HG03565 (cell line): ENCODE measurements around the gene C20orf144.
A peak's percentile ranks its signal among the peaks of the same experiment; 100 is the strongest.

Experiments
- ATAC-seq: cut with Tn5 transposase; IDR thresholded peaks from one replicate; pipeline ENCODE4 v1.9.1; 2021; ENCODE audit warnings: mild to moderate bottlenecking, moderate library complexity; ENCODE audit not compliant: unreplicated experiment

The C20orf144 gene

DNA sequence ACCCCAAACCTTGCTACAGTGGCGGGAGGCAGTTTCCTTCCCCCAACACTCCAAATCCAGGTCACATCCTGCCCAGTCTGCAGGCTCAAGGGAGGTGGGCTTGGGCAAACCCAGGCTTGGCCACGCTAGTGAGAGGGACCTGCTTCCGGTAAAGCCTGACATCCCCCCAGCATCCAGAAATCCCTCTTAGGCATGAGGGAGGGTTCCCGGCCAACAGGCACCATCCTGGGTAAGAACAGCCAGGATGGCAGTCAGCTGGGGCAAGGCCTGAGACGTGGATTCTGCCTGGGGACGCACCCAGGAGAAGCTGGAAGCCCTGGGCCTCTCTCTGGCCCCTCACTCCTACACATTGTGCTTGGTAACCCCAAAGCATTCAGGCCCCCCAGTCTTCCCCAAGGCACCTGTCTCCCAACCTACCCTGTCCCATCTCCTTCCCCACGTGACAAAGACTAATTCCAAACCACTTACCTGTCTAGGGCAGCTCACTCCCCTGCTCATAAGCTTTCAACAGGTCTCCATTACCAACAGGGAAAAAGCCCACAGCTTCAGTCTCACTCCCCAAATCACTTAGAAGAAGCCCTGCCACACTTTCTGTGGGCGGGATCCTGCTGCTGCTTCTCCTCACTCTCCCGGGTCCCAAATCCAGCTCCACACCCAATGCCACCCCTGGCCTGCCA is 2.1 kb downstream of the C20orf144 start:
- no peak for ATAC-seq

DNA sequence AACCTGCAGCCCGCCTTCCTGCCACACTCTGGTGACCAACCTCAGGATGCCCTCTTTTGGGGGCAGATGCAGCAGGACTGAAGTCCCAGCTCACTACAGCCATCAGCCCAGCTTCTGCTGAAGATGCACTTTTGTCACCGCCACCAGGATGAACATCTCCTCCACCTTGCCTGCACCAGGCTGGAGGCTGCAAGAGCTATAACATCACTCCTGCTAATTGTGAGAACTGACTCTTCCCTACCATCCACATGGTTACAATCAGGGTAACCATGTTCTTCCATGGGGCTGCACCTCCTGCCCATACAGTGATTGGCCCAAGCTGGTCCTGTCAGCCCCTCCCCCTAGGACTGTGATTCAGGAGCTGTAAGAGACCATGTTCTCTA is 2.6 kb downstream of the C20orf144 start:
- ATAC-seq = no peak

DNA sequence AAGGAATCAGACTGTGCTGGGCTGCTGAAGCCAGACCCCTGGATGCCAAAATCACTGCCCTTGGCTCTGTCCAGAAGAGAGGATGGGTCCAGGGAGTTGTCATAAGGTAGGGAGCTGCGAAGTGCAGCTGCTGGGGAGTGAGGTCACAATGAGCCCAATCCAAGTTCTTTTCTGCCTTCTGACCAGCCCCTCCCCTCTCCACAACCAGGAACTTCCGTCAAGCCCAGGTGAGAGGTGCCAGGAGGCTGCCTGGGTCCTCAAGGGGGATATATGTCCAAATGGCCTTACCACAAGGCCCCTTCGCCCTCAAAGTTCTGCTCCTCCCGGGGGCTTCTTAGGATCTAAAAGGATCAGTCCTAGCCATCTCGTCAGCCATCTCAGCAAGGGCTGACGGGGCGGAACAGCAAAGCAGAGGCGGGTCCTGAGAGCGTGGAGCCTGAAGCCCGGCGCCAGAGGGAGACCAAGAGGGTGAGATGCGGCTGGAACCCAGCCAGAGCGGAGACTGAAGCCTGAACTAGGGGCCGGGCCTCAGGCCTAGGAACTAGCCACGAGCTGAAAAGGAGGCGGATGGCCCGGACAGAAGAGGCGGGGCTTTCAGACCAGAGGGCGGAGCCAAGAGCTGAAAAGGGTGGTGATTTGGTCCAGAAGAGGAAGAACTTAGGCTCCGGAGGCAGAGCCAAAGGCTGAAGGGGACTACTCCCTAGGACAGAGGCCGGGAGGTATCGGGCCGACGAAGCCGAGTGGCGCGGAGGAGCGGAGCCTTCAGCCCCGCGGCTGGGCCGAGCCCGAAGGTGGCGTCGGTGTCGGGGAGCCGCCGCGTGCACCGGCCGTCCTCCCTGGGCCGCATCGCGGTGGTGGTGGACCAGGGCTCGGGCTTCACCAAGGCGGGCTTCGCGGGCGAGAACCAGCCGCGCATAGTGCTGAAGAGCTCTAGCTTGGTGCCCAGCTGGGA is 4.4 kb downstream of the C20orf144 start, which contains the start of gene ACTL10:
ACTL10 (plus strand) TSS at position 651 of the 952 bp plus-strand sequence. CDS start 555 bp downstream, outside the sequence.
- ATAC-seq = peak; percentile 44

GRCh38 chr20:33667245-33667675 is 5.1 kb downstream of the C20orf144 start:
- ATAC-seq = peak; percentile 2

DNA sequence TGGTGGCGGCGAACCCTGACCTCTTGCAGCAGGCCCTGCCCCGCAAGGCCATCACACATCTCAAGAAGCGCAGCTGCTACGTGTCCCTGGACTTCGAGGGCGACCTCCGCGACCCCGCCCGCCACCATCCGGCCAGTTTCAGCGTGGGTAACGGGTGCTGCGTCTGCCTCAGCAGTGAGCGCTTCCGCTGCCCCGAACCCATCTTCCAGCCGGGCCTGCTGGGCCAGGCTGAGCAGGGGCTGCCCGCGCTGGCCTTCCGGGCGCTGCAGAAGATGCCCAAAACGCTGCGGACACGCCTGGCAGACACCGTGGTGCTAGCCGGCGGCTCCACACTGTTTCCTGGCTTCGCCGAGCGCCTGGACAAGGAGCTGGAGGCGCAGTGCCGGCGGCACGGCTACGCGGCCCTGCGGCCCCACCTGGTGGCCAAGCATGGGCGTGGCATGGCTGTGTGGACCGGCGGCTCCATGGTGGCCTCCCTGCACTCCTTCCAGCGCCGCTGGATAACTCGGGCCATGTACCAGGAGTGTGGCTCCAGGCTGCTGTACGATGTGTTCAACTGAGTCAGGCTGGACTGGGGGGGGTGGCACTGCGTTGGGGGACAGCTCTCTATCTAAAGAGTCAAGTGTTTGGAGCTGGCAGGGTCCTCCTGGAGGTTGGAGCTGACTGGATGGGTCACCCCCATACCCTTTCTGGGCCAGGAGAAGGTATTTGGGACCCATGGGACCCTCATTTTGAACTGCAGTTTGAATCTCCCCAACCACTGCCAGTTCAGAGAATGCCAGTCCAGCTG is 5.7 kb downstream of the C20orf144 start:
- ATAC-seq = no peak

- no peak for ATAC-seq
These were observed 6.5 kb downstream of the C20orf144 start for GRCh38 chr20:33668466-33669155.

DNA sequence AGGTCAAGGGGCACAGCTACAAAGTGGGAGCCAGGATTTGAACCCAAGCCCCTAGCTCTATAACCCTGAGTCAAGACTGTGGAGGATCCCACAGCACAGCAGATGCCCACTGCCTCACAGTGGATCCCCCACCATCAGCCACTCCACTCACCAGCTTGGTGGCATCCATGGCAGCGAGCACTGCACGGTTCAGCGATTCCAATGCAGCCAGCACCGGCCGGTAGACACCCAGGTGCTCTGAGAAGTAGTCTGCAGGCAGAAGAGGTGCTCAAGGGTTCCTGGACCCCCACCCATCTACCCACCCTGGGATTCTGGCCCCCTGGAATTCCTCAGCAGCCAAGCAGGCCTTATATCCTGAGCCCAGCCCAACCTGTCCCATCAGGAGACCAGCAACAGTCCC is 7.1 kb downstream of the C20orf144 start:
- no peak for ATAC-seq

- ATAC-seq = no peak
These were observed 7.9 kb downstream of the C20orf144 start for GRCh38 chr20:33669873-33670640.

DNA sequence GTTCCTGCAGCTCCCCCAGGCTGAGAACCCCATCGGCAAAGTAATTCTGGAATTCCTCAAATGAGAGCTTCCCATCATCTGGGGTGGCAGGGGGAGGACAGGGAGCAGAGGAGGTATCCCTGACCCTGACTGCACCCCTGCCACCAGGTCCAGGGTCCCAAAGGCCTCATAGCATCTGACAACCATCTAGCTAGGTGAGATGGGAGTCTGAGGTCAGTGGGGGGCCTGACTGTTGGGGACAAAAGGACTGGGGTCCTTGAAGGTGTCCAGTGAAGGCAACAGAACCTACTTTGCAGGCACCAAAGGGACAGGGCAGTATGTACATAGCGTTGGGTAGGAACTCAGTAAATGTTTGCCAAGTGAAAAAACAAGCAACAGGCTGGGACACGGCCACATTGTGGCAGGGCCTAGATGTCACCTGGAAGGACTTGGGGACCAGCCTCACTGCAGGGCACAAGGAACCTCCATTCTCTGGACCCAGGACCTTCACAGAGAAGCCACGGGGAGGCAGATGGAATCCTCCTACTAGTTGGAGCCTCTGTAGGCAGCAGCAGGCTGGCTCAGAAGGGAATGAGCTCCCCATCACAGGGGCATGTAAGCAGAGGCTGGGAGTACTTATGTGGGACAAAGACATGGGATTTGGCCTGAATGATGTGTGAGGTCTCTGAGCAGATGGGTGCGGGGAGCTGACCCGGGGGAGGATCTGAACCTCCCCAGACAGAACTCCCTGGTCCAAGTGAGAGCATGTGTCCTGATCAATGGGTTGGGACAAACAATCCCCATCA is 8.8 kb downstream of the C20orf144 start:
- no peak for ATAC-seq

- no peak for ATAC-seq
These were observed 9.6 kb downstream of the C20orf144 start for GRCh38 chr20:33671573-33672288.

DNA sequence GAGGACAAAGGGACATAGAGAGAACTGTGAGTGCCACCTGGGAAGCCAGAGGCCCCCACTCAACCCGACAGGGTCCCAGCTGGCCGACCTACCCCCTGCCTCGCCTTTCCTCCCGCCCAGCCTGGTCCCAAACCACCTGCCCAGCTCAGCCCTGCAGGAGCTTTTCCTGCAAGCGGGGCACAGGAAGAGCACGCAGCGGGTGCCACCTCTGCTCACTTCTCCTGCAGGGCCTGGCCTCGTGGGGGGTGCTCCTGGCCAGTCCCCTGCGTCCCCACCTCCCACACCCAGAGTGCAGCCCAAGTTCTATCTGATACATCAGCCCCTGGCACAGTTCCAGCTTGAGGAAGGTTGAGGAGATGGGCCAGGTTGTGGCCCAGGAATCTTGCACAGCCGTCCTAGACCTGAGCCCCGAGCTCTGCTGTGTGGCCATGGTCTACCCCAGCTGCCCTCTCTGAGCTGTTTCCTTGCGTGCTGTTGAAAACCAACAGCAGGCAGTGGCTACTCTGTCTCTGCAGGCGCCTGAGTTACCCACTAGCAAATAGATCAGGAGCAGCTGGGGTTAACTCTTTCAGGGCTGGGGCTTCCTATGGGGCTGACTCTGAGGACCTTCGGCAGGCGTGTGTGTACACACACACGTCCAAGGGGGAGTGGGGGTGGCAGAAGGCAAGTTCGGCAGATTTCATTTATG is 10.4 kb downstream of the C20orf144 start:
- ATAC-seq = no peak

GRCh38 chr20:33673114-33673409 is 10.9 kb downstream of the C20orf144 start:
- ATAC-seq = no peak

GRCh38 chr20:33673410-33674293 is 11.5 kb downstream of the C20orf144 start:
- no peak for ATAC-seq

DNA sequence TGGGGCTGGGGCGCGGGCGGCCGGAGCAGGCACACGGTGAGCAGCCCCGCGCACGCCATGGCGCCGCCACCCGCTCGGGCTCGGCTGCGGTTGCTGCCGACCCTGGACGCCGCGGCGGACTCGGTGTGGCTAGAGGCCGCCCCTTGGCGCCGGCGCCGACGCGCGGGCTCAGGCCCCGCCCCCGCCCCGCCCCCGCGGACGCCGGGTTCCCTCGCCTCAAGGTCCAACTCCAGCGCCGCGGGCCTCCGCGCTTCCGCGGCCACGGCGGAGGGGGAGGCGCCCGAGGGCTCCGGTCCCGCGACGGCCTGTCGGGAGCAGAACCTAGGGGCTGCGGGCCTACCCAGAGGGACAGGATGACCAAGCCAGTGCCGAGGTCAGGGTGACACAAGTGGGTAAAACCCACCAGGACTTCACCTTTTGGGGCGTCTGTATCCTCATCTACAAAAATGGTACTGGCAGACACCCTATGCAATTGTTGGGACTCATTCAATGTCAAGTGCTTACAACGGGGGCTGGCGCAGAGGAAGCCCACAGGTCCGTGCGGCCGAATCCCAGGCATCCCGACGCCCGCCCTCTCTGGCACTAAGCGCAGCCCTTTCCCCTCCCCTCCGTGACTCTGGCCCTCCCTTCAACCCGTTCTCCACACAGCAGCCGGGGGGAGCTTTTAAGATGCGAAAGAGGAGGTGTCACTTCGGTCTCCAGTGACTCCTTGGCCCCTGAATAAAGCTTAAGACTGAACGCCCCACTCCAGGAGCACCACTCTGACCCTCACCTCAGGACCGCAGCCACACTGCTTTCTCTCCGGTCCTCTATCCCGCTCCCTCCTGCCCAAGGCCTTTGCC is 12.4 kb downstream of the C20orf144 start, which contains the start of gene NECAB3:
NECAB3 (minus strand) TSS at position 135 of the 842 bp plus-strand sequence; CDS start at position 59, 76 bp downstream.
- ATAC-seq = no peak

DNA sequence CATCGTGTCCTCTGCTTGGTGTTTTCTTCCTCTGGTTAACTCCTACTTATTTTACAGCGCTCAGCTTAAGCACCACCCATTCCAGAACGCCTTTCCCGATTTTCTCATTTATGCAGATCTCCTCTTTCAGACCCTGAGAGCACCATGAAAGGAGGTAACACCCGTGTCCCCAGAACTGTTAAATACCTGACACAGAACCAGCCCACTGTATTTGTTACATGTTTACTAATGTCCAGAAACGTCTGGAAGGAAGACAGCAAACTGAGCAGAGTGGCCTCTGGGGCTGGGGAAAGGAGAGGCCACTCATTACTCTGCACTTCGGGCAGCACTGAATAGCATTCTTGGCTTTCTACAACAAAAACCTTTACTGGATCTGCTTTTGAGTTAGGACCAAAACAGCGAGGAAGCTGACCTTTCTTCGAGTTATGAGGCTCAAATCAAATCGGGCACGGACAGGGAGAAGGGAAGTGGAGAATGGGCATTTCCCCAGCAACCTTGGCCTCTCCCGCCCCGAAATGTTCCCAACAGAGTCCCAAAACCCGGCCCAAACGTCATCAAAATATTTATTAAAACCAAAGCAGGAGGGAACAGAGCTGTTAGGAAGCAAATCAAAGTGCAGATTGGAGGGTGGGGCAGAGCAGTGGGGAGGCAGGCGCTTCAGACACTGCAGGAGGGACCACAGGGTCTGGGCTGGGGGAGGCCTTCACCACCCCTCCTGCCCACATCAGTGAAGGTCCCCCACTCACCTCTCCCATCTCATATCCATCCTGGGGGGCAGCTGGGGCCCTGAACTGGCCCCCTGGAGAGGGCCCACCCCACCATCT is 13.2 kb downstream of the C20orf144 start:
- ATAC-seq = no peak
